Choroid plexus epithelial cell (primary cell): Measurements from ENCODE around the gene PLCB2.

Experiments
- DNase-seq: peaks from one replicate; pipeline ENCODE4 v3.0.0-alpha.2; 2010; ENCODE audit warnings: low read depth
- H3K4me3 ChIP-seq: 2 replicates; pipeline ENCODE4 v1.5.1; 2011; ENCODE audit warnings: low read depth, mild to moderate bottlenecking, control low read depth, low read length, moderate library complexity
- CTCF ChIP-seq: conservative IDR thresholded peaks from 2 replicates; pipeline ENCODE4 v1.5.1; 2011; ENCODE audit warnings: low read depth, mild to moderate bottlenecking, control low read depth, inconsistent platforms, low read length, moderate library complexity

Gene PLCB2

GRCh38 chr15:40275523-40275922 lies 32.2 kb downstream of the PLCB2 start:
- no peak overlapping the region for H3K4me3 ChIP-seq
- no peak for DNase-seq
- no peak for TF ChIP-seq CTCF

GRCh38 chr15:40274350-40275274 lies 33.1 kb downstream of the PLCB2 start:
- H3K4me3 ChIP-seq = no peak overlapping the region
- peak; percentile 100 for TF ChIP-seq CTCF
- DNase-seq = peak; percentile 90

DNA sequence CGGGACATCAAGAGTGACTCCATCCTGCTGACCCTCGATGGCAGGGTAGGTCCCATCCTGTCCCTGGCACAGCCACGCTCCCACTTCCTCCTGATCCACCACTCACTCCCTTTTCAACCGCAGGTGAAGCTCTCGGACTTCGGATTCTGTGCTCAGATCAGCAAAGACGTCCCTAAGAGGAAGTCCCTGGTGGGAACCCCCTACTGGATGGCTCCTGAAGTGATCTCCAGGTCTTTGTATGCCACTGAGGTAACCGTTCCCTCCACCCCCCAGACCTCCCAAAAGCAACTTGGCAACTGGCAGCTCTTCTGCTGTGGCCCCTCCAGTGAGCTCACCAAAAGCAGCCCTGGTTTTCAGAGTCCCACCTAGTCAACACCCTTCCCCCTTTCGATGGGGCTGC lies 34.3 kb downstream of the PLCB2 start:
- H3K4me3 ChIP-seq = no peak overlapping the region
- no peak for TF ChIP-seq CTCF
- DNase-seq = no peak

DNA sequence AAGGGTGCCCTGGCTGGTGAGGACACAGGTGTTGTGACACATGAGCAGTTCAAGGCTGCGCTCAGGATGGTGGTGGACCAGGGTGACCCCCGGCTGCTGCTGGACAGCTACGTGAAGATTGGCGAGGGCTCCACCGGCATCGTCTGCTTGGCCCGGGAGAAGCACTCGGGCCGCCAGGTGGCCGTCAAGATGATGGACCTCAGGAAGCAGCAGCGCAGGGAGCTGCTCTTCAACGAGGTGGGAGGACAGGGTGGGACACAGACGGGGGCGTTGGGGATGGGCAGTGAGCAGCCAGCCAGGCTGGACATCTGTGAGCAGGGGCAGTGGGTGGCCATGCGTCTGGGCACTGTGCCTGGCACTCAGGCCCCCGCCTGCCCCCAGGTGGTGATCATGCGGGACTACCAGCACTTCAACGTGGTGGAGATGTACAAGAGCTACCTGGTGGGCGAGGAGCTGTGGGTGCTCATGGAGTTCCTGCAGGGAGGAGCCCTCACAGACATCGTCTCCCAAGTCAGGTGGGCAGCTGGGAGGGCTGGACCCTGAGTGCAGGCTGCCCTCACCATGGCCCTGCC lies 35.2 kb downstream of the PLCB2 start:
- TF ChIP-seq CTCF = peak; percentile 41
- no peak for DNase-seq
- H3K4me3 ChIP-seq = no peak overlapping the region

DNA sequence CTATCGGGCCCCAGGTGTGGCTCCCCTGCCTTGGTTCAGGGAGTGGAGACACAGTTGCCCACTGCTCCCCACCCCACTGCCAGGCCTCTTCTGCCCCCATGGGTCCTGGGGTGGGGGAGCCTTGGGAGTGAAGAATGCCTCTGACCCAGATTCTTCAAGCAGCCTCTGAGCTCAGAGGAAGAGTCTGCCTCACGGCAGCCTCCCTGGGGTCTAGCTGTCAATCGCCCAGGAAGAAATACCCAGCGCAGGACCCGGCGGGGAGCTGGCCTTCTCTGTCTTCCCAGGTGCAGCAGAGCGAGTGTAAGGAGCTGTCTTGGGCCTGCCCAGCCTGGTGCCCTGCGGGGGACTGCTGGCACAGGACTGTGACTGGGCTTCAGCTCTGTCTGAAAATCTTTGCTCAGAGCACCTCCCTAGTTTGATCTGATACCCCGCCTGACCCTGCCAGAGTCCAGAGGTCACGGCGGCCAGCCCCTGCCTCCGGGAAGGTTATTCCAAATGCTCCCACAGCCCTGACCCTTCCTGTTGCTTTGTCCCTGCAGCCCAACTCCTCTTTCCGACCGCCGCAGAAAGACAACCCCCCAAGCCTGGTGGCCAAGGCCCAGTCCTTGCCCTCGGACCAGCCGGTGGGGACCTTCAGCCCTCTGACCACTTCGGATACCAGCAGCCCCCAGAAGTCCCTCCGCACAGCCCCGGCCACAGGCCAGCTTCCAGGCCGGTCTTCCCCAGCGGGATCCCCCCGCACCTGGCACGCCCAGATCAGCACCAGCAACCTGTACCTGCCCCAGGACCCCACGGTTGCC lies 35.9 kb downstream of the PLCB2 start:
- no peak overlapping the region for H3K4me3 ChIP-seq
- TF ChIP-seq CTCF = no peak
- DNase-seq = no peak

DNA sequence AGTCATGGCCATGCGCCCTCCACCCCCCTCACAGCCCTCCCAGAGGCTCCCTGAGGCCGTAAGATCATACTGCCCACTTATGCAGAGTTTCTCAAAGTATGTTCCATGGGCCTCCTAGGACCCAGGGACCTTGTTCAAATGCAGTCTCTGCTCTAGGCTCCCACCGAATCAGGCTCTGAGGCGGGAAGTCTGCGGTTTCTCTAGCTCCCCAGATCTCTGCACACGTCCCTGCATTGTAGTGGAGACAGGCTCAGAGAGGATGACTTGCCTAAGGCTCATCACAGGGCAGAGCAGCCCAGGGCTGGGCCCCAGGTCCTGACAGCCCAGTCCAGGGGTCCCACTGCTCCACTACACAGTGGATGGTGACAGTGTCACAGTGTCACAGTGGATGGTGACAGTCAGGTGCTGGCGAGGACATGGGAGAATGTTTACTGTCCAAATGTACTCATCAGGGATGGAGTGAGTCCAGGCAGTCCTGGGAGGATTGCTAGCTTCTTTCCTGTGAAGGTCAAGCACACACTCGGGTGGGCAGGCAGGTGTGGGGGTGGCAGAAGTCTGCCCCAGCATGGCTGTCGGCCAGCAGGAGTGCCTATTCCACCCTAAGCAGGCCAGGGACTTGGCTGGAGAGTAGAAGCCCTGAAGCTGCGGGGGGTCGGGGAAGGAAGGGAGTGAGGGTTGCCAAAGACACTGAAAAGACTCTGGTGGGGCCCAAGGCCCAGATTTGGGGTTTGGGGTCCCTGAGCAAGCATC lies 37.3 kb downstream of the PLCB2 start:
- H3K4me3 ChIP-seq = no peak overlapping the region
- no peak for TF ChIP-seq CTCF
- DNase-seq = no peak
